ENCODE data around the gene PRSS12.
"Not testable (repeated sequence)": the region's sequence is repeated elsewhere in the genome, so short reads cannot be mapped to it uniquely, and the experiment has no call there.

DNA sequence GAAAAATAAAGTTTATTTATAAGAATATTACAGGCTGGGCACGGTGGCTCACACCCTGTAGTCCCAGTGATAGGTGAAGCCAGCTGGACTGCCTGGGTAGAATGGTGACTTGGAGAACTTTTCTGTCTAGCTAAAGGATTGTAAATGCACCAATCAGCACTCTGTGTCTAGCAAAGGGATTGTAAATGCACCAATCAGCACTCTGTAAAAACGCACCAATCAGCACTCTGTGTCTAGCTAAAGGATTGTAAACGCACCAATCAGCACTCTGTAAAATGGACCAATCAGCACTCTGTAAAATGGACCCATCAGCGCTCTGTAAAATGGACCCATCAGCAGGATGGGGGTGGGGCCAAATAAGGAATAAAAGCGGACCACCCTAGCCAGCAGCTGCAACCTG is 39.7 kb upstream of the PRSS12 start:
- TF ChIP-seq, protein P1, sequence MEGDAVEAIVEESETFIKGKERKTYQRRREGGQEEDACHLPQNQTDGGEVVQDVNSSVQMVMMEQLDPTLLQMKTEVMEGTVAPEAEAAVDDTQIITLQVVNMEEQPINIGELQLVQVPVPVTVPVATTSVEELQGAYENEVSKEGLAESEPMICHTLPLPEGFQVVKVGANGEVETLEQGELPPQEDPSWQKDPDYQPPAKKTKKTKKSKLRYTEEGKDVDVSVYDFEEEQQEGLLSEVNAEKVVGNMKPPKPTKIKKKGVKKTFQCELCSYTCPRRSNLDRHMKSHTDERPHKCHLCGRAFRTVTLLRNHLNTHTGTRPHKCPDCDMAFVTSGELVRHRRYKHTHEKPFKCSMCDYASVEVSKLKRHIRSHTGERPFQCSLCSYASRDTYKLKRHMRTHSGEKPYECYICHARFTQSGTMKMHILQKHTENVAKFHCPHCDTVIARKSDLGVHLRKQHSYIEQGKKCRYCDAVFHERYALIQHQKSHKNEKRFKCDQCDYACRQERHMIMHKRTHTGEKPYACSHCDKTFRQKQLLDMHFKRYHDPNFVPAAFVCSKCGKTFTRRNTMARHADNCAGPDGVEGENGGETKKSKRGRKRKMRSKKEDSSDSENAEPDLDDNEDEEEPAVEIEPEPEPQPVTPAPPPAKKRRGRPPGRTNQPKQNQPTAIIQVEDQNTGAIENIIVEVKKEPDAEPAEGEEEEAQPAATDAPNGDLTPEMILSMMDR (IDR thresholded peaks at IDR 0.05): not testable (repeated sequence)
- not testable (repeated sequence) for TF ChIP-seq POLR2AphosphoS5 (IDR thresholded peaks at IDR 0.05; ENCODE audit: insufficient read depth in 1 of 2, low read depth in 1 of 2)

All from vagina (tissue), 2 donors.